GM19468 (cell line): ENCODE data around the gene ZNF316.
"Not testable (repeated sequence)": the region's sequence is repeated elsewhere in the genome, so short reads cannot be mapped to it uniquely, and the experiment has no call there.

Experiments used
- ATAC-seq: cut with Tn5 transposase; IDR thresholded peaks from one replicate; pipeline ENCODE4 v1.9.1; 2021; ENCODE audit warnings: mild to moderate bottlenecking, moderate library complexity, moderate number of reproducible peaks; ENCODE audit not compliant: unreplicated experiment; ENCODE audit errors: extremely low read depth

The ZNF316 gene

DNA sequence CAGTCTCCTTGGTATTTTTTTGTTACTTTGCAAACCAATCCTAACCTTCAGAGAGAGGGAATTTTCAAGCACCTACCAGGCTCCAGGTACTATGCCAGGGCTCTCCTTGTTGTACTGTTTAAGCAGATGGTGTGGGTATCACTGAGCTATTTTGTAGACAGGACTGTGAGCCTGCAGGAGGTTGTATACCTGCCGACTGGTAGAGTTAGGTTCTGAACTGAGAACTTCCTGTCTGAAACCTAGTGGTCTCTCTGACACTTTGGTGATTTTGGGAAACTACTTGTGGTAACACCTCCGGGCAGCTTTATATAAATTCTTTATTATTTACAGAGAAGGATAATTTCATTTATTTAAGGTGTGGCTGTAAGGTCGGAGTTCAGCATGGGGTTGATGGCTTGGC, 17.2 kb upstream of the ZNF316 start:
- no peak for ATAC-seq

DNA sequence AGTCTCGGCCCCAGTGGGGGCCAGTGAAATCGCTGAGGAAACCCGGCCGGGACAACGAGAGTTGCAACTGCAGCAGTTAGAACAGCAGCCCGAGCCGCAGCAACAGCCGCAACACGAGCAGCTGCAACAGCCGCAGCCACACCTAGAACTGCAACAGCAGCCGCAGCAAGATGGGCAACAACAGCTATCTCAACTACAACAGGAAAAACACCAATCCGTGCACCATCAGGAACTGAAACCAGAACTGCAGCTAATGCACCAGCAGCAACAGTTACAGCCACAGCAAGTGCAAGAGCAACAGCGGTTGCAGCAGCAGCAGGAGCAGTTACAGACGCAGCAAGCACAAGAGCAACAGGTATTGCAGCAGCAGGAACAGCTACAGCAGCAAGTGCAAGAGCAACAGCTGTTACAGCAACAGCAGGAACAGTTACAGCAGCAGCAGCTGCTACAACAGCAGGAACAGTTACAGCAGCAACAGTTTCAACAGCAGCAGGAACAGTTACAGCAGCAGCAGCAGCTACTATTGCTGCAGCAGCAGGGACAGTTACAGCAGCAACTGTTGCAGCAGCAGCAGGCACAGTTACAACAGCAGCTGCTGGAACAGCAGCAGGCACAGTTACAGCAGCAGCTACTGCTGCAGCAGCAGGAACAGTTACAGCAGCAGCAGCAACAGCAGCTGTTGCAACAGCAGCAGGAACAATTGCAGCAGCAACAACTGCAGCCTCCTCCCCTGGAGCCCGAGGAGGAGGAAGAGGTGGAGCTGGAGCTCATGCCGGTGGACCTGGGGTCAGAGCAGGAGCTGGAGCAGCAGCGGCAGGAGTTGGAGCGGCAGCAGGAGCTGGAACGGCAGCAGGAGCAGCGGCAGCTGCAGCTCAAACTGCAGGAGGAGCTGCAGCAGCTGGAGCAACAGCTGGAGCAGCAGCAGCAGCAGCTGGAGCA, 15.7 kb upstream of the ZNF316 start:
- ATAC-seq: no peak

DNA sequence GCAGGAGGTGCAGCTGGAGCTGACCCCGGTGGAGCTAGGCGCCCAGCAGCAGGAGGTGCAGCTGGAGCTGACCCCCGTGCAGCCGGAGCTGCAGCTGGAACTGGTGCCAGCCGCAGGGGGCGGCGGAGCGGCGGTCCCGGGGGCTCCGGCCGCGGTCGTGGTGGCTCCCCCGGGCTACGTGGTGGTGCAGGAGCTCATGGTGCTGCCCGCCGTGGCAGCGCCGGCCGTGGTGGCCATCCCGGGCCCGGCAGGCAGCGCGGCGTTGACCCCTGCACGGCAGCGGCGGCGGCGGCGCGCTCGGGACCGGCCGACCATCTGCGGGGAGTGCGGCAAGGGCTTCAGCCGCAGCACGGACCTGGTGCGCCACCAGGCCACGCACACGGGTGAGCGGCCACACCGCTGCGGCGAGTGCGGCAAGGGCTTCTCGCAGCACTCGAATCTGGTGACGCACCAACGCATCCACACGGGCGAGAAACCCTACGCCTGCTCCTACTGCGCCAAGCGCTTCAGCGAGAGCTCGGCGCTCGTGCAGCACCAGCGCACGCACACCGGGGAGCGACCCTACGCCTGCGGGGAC, 14.9 kb upstream of the ZNF316 start:
- no peak for ATAC-seq

DNA sequence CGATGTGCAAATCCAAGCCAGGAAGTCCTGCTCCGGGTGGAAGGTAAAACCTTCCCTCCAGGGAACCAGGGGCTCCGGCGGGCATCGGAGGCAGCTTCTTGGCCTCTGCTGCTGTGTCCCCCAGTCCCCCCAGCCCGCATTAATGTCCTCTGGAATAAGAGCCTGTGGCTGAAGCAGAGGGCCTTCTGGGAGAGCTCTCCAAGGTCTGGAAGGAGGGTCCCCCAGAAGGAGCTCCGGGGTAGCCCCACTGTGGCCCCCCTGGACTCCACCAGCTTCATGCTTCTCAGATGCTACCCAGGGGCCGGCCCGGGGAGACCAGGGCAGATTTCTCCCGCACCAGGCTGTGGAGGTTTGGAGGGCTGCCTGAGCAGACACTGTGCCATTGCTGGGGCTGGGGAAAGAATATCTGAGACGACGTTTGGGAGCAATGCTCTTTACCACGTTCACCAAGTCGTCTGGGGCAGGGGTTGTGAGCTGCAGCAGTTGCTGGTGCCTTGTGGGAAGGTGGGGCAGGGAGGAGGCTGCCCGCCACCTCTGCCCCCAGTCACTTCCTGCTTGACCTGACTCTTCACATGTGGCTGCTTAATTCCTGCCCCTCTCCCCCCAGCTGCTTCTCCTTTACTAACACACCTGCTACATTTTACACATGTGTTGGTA, 13.4 kb upstream of the ZNF316 start:
- ATAC-seq: no peak

DNA sequence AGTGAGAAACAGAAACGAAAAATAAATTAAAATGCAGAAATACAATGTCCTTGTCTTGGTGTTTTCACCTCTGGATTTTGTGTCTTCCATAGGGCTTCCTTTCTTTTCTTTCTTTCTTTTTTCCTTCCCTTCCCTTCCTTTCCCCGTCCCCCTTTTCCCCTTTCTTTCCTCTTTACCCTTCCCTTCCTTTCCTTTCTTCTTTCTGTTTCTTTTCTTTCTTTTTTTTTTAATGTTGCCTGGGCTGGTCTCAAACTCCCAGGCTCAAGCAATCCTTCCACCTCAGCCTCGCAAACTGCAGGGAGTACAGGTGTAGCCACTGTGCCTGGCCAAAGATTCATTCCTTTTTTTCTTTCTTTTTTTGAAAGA, 12.9 kb upstream of the ZNF316 start:
- ATAC-seq: no peak

DNA sequence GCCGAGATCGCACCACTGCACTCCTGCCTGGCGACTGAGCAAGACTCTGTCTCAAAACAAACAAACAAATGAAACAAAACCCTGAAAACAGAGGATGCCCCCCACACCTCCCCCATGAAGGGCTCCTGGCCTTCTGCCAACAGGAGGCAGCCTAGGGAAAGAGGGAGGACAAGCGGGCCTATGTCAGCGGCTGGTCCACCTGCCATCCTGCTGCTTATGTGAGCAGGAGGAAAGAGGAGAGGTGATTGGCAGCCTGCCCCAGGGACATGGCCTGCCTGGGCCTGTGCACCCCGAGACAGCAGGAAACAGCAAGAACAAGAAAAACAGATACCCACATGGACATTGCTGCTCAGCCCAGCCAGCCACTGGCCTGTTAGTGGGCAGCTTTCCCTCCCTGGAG, 9.1 kb upstream of the ZNF316 start:
- ATAC-seq: no peak

DNA sequence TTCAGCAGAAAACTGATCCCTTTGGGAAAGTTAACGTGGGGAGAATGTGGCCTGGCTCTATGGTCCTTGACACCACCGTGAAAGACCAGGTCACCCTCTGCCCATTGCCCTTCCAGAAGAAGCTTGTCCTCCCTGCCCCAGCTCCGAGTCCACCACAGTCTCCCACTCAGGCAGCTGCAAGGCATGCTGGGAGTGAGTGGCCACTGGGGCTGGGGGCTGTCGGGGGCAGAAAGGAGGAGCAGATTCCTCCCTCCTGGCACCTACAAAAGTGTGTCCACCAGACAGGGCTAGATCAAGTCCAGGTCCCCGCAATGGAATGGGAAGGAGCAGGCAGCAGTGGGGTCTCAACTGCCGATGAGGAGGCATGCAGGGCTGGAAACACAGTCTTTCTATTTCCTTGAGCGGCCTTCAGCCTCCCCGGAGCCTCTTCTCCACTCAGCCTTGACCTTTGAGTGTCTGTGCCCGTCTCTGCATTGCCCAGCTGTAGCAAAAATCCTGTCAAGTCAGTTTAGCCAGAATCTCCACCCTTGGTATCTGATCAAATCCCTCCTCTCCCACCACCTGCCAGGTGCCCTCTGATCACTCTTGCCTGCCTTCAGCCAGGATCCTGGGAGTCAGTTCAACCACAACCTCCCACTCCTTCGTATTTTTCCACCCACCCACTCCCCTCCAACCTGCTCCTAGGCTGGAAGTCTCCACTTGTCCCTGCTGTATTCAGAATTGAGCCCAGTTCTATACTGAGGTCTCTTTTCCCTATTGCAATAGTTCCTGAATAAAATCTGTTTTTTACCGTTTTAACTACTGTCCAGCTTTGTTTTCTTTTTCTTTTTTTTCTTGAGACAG, 6.9 kb upstream of the ZNF316 start:
- no peak for ATAC-seq

DNA sequence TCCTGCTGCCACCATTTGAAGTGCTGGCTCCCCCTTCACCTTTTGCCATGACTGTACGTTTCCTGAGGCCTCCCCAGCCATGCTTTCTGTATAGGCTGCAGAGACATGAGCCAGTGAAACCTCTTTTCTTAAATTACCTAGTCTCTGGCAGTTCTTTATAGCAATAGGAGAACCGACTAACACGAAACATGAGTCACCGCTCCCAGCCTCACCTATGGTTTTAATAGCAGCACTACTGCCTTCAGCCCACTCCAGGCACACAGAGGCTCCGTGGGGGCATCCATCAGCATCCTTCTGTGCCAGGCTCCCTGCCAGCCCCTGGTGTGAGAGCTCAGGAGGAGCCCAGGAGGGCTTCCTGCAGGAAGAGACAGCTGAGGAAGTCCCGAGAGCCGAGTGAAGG, 5.5 kb upstream of the ZNF316 start:
- no peak for ATAC-seq

DNA sequence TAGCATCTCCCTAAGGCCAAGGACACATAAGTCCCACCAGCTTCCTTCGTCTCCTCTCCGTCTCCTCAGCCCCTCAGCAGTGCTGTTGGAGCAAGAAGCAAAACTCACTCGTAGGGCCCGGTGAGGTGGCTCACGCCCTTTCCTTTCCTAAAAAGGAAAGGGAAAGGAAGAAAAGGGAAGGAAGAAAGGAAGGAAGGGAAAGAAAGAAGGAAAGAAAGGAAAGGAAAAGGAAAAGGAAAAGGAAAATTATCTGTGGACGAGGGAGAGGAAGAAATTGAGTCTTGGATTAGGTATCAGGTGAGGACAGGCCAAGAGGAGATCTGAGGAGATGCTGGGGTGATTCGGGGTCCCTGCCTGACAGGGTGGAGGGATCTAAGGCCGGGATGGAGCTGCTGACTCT, 3.1 kb upstream of the ZNF316 start:
- no peak for ATAC-seq

DNA sequence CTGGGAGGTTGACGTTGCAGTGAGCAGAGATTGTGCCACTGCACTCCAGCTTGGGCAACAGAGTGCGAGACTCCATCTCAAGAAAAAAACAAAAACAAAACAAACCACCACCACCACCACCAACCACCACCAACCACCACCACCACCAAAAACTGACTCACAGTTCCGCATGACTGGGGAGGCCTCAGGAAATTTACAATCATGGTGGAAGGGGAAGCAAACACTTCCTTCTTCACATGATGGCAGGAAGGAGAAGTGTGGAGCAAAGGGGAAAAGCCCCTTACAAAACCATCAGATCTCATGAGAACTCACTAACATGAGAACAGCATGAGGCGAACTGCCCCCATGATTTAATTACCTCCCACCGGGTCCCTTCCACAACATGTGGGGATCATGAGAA, 2.1 kb upstream of the ZNF316 start:
- not testable (repeated sequence) for ATAC-seq

DNA sequence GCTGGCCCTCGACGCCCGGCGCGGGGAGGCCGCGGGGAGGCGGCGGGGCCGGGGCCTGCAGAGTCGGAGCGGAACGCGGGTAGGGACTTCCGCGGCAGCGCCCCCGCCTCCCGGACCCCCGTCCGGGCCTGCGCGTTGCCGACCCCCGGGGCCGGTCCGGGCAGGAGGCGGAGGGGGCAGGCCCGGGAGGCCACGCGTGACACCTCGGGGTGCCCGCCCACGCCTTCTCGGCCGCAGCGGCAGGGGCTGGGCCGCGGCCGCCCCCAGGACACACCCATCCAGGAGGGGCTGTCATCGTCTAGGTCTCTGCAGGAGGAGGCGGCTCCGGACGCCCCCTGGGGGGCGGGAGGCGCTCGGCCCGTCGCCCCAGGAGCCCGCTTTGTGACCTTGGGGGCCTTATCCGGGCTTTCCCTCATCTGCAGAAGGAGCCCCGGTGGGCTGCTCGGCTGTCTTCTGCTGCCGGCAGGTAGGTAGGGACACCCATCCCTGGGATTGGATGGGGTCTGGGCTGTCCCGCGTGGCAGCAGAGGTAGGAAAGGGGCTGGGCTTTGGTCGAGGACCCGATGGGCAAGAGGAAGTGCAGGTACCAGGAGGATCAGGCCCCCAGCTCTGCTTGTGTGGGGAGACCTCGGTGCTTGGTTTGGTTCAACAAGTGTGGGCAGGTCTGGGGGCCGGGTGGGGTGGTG, 569 bp downstream of the ZNF316 start:
- peak; percentile 69 for ATAC-seq

DNA sequence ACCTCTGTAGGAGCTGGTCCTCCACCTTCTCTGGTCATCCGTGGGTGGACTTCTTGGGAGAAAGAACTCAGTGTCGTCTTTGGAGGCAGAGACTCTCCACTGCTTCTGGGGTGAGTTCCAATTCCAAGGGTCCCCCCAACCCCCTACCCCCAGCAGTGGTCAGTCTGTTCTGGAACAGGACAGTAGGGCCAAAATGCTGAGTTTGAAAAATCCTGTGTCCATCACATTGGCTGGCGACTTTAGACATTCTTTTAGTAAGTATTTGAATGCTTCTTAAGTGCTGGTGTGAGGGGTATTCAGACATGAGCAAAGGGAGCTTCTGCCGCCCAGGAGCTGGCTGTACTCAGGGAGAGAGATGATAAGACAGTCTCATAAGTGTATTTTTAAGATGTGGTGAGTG, 1.9 kb downstream of the ZNF316 start:
- ATAC-seq: no peak

DNA sequence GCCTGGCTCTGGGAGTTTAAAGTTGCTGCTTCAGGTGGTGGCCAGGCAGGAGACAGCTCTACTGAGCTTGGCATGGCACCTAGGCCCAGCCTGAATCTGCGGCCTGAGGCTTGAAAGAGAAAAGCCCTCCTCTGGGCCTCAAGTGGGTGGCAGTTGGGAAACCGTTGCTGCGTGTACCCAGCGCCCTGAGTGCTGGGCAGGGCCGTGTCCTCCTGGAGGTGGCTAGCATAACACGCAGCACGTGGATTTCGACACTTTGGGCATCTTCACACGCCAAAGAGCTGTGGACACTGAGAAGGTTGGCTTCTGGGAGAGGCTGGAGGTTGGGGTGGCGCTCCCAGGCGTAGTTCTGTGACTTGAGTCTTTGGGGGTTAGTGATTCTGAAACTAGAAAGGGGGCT, 2.5 kb downstream of the ZNF316 start:
- no peak for ATAC-seq

DNA sequence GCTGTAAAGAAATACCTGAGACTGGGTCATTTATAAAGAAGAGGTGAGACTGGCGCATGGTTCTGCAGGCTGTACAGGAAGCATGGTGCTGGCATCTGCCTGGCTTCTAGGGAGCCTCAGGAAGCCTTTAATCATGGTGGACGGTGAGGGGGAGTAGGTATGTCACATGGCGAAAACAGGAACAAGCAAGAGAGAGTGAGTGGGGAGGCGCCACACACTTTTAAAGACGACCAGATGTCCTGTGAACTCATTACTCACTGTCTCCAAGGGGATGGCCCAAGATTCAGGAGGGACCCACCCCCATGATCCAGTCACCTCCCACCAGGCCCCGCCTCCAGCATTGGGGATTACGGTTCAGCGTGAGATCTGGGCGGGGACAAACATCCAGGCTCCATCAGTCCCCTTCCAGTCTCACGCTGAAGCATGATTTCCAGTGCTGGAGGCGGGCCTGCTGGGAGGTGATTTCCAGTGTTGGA, 3.2 kb downstream of the ZNF316 start:
- ATAC-seq: no peak

DNA sequence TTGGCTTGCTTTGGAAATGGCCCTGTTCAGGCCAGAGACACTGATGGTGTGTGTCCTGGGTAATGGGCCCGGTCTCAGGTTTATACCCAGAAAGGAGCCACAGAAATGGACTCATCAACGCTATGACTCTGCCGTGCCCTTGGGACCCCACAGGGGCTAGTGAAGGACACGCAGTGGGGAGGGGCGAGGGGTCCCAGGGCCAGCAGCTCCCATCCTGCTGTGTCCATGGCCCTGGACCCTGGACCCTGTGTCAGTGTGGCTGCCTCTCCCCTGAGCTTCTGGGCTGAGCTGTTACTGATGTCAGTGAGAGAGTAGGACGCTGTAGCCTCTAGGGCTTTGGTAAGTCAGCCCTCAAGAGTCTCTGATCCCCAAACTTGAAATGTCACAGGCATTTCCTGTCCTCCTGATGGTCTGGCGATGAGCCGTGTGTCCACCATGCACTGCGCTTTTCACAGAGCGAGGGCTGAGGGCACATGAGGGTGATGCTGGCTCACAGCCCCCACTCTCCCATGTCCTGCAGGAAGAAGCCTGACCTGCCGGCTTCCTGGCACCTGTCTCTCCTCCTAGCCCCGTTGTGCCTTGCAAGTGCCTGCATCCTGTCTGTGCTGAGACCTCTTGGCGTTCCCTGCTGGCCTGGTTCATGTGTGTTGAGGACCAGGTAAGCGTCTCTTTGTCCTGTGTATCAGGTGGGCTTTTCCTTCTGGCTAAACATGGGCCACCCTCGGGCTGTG, 4.4 kb downstream of the ZNF316 start:
- ATAC-seq: no peak

DNA sequence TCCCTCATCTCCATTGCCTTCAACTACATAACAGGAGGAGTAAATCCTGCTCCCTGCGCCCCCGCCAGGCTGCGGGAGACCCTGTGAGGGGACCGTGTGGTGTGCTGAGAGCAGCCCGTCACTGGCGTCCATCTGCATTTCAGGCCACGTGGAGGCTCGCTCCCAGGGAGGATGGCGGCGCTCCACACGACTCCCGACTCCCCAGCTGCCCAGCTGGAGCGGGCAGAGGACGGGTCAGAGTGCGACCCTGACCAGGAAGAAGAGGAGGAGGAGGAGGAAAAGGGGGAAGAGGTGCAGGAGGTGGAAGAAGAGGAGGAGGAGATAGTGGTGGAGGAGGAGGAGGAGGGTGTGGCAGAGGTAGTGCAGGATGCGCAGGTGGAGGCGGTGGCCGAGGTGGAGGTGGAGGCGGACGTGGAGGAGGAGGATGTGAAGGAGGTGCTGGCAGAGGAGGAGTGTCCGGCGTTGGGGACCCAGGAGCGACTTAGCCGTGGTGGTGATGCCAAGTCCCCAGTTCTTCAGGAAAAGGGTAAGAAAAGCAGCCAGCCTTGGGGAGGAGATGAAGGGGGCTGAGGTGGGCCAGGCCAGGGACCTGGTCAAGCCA, 5.2 kb downstream of the ZNF316 start:
- ATAC-seq: no peak

DNA sequence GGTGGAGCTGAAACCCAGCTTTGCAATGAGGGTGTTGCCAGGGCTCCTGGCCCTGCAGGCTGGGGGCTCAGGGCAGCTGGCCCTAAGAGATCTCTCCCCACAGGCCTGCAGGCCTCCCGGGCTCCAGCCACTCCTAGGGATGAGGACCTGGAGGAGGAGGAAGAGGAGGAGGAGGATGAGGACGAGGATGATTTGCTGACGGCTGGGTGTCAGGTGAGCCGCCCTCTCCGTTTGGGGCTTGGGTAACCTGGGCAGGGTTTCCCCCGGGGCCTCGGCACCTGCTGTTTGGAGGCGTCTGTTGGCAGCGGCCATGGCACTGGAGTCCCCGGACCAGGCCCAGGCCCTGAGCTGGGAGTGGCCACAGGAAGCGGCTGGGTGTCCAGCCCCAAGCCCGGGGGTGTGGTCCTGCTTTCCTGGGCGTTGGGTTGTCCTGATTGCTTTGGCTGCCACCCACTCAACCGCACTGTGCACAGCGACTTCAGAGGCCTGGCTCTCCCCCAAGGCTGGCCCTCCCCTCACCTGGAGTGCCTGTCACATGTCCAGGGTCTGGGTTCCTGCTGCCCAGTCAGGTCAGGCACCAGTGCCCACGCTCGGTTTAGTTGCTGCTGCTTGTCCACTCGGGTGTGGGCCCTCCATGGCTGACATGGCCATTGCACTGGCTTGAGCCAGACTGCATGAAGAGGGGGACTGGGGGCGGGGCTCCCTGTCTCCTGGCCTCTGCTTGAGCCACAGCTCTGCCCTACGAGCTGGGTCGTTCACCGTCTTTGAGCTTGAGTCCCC, 5.9 kb downstream of the ZNF316 start:
- no peak for ATAC-seq
